Stimulated activated CD4-positive, alpha-beta T cell treated with anti-CD3 and anti-CD28 coated beads, Interleukin-1b, Interleukin-23, amount 100 ng/mL, for 48 hours (primary cell): Measurements from ENCODE around the gene KLHL6.
"Not testable (repeated sequence)": the region's sequence is repeated elsewhere in the genome, so short reads cannot be mapped to it uniquely, and the experiment has no call there.

ENCODE experiments used
- DNase-seq: peaks from one replicate; pipeline ENCODE4 v3.0.0-alpha.2; 2020

Gene KLHL6

GRCh38 chr3:183528758-183529157, 26.7 kb downstream of the KLHL6 start:
- not testable (repeated sequence) for DNase-seq

GRCh38 chr3:183527428-183528379, 27.8 kb downstream of the KLHL6 start:
- DNase-seq, result no peak

GRCh38 chr3:183526838-183527427, 28.6 kb downstream of the KLHL6 start:
- no peak for DNase-seq

- no peak for DNase-seq
Observed at GRCh38 chr3:183524476-183524875, 31.0 kb downstream of the KLHL6 start.

GRCh38 chr3:183520741-183521556, 34.6 kb downstream of the KLHL6 start:
- not testable (repeated sequence) for DNase-seq

GRCh38 chr3:183520295-183520694, 35.2 kb downstream of the KLHL6 start:
- not testable (repeated sequence) for DNase-seq

GRCh38 chr3:183519891-183520290, 35.6 kb downstream of the KLHL6 start:
- no peak for DNase-seq

- DNase-seq, result no peak
Observed at GRCh38 chr3:183518491-183519251, 36.8 kb downstream of the KLHL6 start.

- no peak for DNase-seq
Observed at GRCh38 chr3:183517607-183518006, 37.9 kb downstream of the KLHL6 start.

GRCh38 chr3:183515968-183516851, 39.3 kb downstream of the KLHL6 start:
- peak; percentile 63 for DNase-seq

GRCh38 chr3:183514021-183514420, 41.5 kb downstream of the KLHL6 start:
- no peak for DNase-seq

- peak; percentile 56 for DNase-seq
Observed at GRCh38 chr3:183513046-183513706, 42.3 kb downstream of the KLHL6 start.

- DNase-seq, result not testable (repeated sequence)
Observed at GRCh38 chr3:183511286-183512131, 44.0 kb downstream of the KLHL6 start.

- DNase-seq, result no peak
Observed at GRCh38 chr3:183508821-183509220, 46.7 kb downstream of the KLHL6 start.

GRCh38 chr3:183507551-183507950, 48.0 kb downstream of the KLHL6 start:
- DNase-seq, result no peak

- DNase-seq, result no peak
Observed at GRCh38 chr3:183506674-183507320, 48.7 kb downstream of the KLHL6 start.

GRCh38 chr3:183504597-183504996, 50.9 kb downstream of the KLHL6 start:
- DNase-seq, result no peak

- DNase-seq, result no peak
Observed at GRCh38 chr3:183503746-183504145, 51.8 kb downstream of the KLHL6 start.
